Vagina (tissue), 2 donors: Measurements from ENCODE around the gene PTPN1. TPM values are rescaled to one million over a fixed set of nuclear protein-coding genes. Genes with fewer than 3 reads are reported as not detected.
A peak's percentile ranks its signal among the peaks of the same experiment; 100 is the strongest.

ENCODE experiments used
- DNase-seq, 2 donors: peaks; one replicate each; pipeline ENCODE4 v3.0.0-alpha.2; 2017; ENCODE audit errors: extremely low spot score in 2 of 2
- H3K27ac ChIP-seq: fragments of 200-600 bp; sonication (generic); one replicate; pipeline ENCODE4 v1.5.1; 2019
- H3K27me3 ChIP-seq: fragments of 200-600 bp; sonication (generic); one replicate; pipeline ENCODE4 v1.5.1; 2019
- H3K36me3 ChIP-seq, 2 donors: fragments of 200-600 bp; sonication (generic); one replicate each; pipeline ENCODE4 v1.5.1; 2017 to 2019
- H3K4me1 ChIP-seq: fragments of 200-600 bp; sonication (generic); one replicate; pipeline ENCODE4 v1.5.1; 2019
- H3K4me3 ChIP-seq, 2 donors: fragments of 200-600 bp; sonication (generic); 1 replicate in 1 of 2; 2 replicates in 1 of 2; pipeline ENCODE4 v1.5.1; 2016 to 2019
- H3K9me3 ChIP-seq: fragments of 200-600 bp; sonication (generic); one replicate; pipeline ENCODE4 v1.5.1; 2019
- POLR2A ChIP-seq, 2 donors: fragments of 450-650 bp; IDR thresholded peaks; one replicate each; pipeline ENCODE4 v1.6.1; 2017; ENCODE audit warnings: antibody characterized with exemption in 2 of 2, mild to moderate bottlenecking in 2 of 2, moderate library complexity in 2 of 2
- POLR2AphosphoS5 ChIP-seq, 2 donors: sonication (generic); formaldehyde crosslinking; IDR thresholded peaks; one replicate each; pipeline ENCODE4 v1.9.0; 2017; ENCODE audit warnings: antibody characterized with exemption in 2 of 2, mild to moderate bottlenecking in 2 of 2, low read depth in 1 of 2; ENCODE audit not compliant: insufficient read depth in 1 of 2
- intact Hi-C: fragments of 100-400 bp; cut with DNase I; formaldehyde crosslinking; loops from one replicate; pipeline ENCODE4 v1.15.1; 2023
- total RNA-seq: library from RNA; depleted of rRNA; stranded (reverse); fragments of >200 nt; gene quantifications from one replicate; pipeline ENCODE4 v1.2.3, GENCODE V29; 2016
- TF ChIP-seq, protein P1 (sequence below), 3 experiments: fragments of 450-650 bp in 2 of 3; fragments of 200-600 bp in 1 of 3; sonication (generic) in 1 of 3; IDR thresholded peaks; one replicate each; pipeline ENCODE4 v1.5.1; 2017 to 2019; ENCODE audit warnings: antibody characterized with exemption in 3 of 3, mild to moderate bottlenecking in 2 of 3, moderate library complexity in 2 of 3

Gene PTPN1
- total RNA-seq, 1 donor from 2014 or later: 25.3 TPM

DNA sequence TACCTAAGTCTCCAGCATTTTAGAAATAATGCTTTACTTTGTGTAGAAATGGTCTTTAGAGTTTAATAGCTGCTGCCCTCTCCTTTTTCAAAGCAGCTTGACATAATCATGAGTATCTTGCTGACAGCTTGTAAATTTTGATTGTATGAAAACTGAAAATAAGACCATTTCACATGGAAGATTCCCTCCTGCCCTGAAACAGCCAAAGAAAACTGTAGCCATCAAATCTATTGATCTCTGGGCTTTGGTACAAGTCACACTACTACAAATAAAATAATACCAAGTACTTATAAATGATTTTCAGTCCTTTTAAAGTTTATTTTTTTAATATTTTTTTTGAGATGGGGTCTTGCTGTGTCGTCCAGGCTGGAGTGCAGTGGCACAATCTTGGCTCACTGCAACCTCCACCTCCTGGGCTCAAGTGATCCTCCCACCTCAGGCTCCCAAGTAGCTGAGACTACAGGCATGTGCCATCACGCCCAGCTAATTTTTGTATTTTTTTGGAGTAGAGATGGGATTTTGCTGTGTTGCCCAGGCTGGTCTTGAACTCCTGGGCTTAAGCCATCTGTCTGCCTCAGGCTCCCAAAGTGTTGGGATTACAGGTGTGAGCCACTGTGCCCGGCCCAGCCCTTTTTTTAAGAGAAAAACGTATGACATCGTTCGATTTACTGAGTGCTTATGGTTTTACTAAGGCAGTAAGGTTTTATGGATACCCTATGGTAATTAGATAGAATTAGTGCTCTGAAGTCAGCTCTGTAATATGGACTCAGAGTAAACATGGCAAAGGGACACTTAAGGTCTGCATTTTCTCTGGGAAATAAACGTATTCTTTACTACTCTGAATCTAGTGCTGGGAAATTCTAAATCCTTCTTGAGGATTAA is 7.0 kb downstream of the PTPN1 start:
- Histone ChIP-seq H3K4me3 (no peak overlapping the region), H3K27me3 (no peaks in the 10 kb centered on the region), H3K27ac (peak overlapping the region; percentile 65), H3K9me3 (no peaks in the 10 kb centered on the region), H3K36me3 (no peaks in the 10 kb centered on the region), H3K4me1 (peaks cover 100% of the 10 kb centered on the region)
- DNase-seq: no peak
- intact Hi-C loops: no loop called here
- TF ChIP-seq POLR2AphosphoS5 (IDR thresholded peaks at IDR 0.05; ENCODE audit: insufficient read depth in 1 of 2, low read depth in 1 of 2) (no peak), POLR2A (IDR thresholded peaks at IDR 0.05) (no peak)
- TF ChIP-seq, protein P1, sequence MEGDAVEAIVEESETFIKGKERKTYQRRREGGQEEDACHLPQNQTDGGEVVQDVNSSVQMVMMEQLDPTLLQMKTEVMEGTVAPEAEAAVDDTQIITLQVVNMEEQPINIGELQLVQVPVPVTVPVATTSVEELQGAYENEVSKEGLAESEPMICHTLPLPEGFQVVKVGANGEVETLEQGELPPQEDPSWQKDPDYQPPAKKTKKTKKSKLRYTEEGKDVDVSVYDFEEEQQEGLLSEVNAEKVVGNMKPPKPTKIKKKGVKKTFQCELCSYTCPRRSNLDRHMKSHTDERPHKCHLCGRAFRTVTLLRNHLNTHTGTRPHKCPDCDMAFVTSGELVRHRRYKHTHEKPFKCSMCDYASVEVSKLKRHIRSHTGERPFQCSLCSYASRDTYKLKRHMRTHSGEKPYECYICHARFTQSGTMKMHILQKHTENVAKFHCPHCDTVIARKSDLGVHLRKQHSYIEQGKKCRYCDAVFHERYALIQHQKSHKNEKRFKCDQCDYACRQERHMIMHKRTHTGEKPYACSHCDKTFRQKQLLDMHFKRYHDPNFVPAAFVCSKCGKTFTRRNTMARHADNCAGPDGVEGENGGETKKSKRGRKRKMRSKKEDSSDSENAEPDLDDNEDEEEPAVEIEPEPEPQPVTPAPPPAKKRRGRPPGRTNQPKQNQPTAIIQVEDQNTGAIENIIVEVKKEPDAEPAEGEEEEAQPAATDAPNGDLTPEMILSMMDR (IDR thresholded peaks at IDR 0.05): no peak

- no peak for TF ChIP-seq POLR2A (IDR thresholded peaks at IDR 0.05)
- no peak for TF ChIP-seq POLR2AphosphoS5 (IDR thresholded peaks at IDR 0.05; ENCODE audit: insufficient read depth in 1 of 2, low read depth in 1 of 2)
- TF ChIP-seq, protein P1 (IDR thresholded peaks at IDR 0.05): no peak
- peak overlapping the region; percentile 65 for H3K27ac ChIP-seq
- no peaks in the 10 kb centered on the region for H3K36me3 ChIP-seq
- peaks cover 100% of the 10 kb centered on the region for H3K4me1 ChIP-seq
- DNase-seq: no peak
- intact Hi-C loops: no loop called here
- no peak overlapping the region for H3K4me3 ChIP-seq
- H3K9me3 ChIP-seq: no peaks in the 10 kb centered on the region
- H3K27me3 ChIP-seq: no peaks in the 10 kb centered on the region
Observed at GRCh38 chr20:50517817-50518154, 7.6 kb downstream of the PTPN1 start.

GRCh38 chr20:50518270-50518721 is 8.1 kb downstream of the PTPN1 start:
- peak overlapping the region; percentile 65 for H3K27ac ChIP-seq
- no peak for DNase-seq
- TF ChIP-seq, protein P1 (IDR thresholded peaks at IDR 0.05): no peak
- TF ChIP-seq POLR2AphosphoS5 (IDR thresholded peaks at IDR 0.05; ENCODE audit: insufficient read depth in 1 of 2, low read depth in 1 of 2) (no peak), POLR2A (IDR thresholded peaks at IDR 0.05) (no peak)
- H3K27me3 ChIP-seq: no peaks in the 10 kb centered on the region
- no peaks in the 10 kb centered on the region for H3K36me3 ChIP-seq
- H3K9me3 ChIP-seq: no peaks in the 10 kb centered on the region
- no peak overlapping the region for H3K4me3 ChIP-seq
- intact Hi-C loops: no loop called here
- peaks cover 100% of the 10 kb centered on the region for H3K4me1 ChIP-seq

- no peak for TF ChIP-seq POLR2AphosphoS5 (IDR thresholded peaks at IDR 0.05; ENCODE audit: insufficient read depth in 1 of 2, low read depth in 1 of 2)
- no peak for TF ChIP-seq POLR2A (IDR thresholded peaks at IDR 0.05)
- TF ChIP-seq, protein P1 (IDR thresholded peaks at IDR 0.05): no peak
- Histone ChIP-seq H3K4me3 (no peak overlapping the region), H3K4me1 (peaks cover 99% of the 10 kb centered on the region), H3K27ac (peak overlapping the region; percentile 65), H3K36me3 (no peaks in the 10 kb centered on the region), H3K9me3 (no peaks in the 10 kb centered on the region), H3K27me3 (no peaks in the 10 kb centered on the region)
- intact Hi-C loops: no loop called here
- no peak for DNase-seq
Observed at GRCh38 chr20:50519036-50519762, 9.0 kb downstream of the PTPN1 start.
